Measurements from ENCODE around the gene CCL20. TPM values are rescaled to one million over a fixed set of nuclear protein-coding genes. Genes with fewer than 3 reads are reported as not detected.

The CCL20 gene
- total RNA-seq, 1 experiment from 2014 or later: not detected

DNA sequence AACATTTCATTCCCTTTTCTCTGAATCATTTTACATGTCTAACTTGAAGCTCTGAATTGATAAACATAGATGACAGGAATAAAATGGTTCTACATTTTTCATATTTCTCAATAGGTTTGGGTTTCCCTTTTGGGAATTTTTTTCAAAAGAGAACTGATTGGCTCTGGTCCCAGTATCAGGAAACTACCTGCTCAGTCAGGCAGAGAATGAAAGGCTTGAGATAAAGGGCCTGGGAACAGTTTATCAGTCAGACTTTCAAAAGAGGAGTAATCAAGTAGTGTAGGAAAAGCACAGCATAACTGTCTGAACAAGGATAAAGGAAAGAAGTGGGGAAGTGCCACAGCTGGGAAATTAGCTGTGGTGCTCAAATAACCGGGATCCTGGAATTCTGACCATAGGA, 28.3 kb upstream of the CCL20 start:
- DNase-seq (ENCODE audit: low spot score): no peak
- no peak overlapping the region for H3K4me3 ChIP-seq (ENCODE audit: low read depth, low read length, poor library complexity, severe bottlenecking)
- intact Hi-C loops (cut with micrococcal nuclease; ENCODE audit: unreplicated experiment): no loop called here
- no peaks in the 10 kb centered on the region for H3K9me3 ChIP-seq (ENCODE audit: low read depth, low read length, poor library complexity, severe bottlenecking)
- TF ChIP-seq EZH2 (IDR thresholded peaks at IDR 0.05; ENCODE audit: borderline replicate concordance, low read depth, low read length, poor library complexity, severe bottlenecking): no peak
- TF ChIP-seq, protein P1, sequence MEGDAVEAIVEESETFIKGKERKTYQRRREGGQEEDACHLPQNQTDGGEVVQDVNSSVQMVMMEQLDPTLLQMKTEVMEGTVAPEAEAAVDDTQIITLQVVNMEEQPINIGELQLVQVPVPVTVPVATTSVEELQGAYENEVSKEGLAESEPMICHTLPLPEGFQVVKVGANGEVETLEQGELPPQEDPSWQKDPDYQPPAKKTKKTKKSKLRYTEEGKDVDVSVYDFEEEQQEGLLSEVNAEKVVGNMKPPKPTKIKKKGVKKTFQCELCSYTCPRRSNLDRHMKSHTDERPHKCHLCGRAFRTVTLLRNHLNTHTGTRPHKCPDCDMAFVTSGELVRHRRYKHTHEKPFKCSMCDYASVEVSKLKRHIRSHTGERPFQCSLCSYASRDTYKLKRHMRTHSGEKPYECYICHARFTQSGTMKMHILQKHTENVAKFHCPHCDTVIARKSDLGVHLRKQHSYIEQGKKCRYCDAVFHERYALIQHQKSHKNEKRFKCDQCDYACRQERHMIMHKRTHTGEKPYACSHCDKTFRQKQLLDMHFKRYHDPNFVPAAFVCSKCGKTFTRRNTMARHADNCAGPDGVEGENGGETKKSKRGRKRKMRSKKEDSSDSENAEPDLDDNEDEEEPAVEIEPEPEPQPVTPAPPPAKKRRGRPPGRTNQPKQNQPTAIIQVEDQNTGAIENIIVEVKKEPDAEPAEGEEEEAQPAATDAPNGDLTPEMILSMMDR (conservative IDR thresholded peaks at IDR 0.05; ENCODE audit: low read depth, low read length): no peak
- H3K4me1 ChIP-seq (ENCODE audit: insufficient read depth, low read length, poor library complexity, severe bottlenecking): no peaks in the 10 kb centered on the region
- CTCF ChIA-PET: no interaction called here
- no peak overlapping the region for H3K27ac ChIP-seq (ENCODE audit: low read depth, low read length, poor library complexity, severe bottlenecking)
- POLR2A ChIA-PET (ENCODE audit: low non-redundant PET): no interaction called here
- H3K27me3 ChIP-seq (replicated peaks; ENCODE audit: insufficient read depth, low read depth, low read length, poor library complexity): no peaks in the 10 kb centered on the region
- H3K36me3 ChIP-seq (ENCODE audit: insufficient read depth, low read length, poor library complexity, severe bottlenecking): no peaks in the 10 kb centered on the region
- no TSS peak for BruUV-seq (replicated peaks)

DNA sequence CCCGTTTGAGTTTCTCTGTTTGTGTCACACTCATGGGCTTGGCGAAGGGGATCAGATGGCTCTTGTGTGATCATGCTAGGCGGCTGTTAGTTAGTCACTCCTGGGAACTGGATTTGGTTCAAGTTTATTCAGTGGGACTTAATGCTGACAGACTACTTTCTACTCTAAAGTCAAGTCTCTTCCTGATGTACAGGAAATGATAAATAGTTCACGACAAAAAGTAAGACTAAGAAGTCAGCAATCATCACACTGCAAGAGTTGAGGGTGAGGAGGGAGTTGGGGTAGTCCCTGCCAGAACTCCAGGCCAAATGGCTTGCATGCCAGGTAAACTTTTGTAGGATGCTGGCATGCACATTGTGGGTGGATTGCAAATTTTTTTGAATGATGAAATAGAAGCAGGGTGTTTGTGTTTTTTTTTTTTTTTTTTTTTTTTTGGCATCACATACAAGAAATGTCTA, 25.1 kb upstream of the CCL20 start:
- TF ChIP-seq, protein P1 (conservative IDR thresholded peaks at IDR 0.05; ENCODE audit: low read depth, low read length): no peak
- TF ChIP-seq EZH2 (IDR thresholded peaks at IDR 0.05; ENCODE audit: borderline replicate concordance, low read depth, low read length, poor library complexity, severe bottlenecking): no peak
- Histone ChIP-seq H3K27me3 (replicated peaks; ENCODE audit: insufficient read depth, low read depth, low read length, poor library complexity) (no peaks in the 10 kb centered on the region), H3K4me3 (ENCODE audit: low read depth, low read length, poor library complexity, severe bottlenecking) (no peak overlapping the region), H3K36me3 (ENCODE audit: insufficient read depth, low read length, poor library complexity, severe bottlenecking) (no peaks in the 10 kb centered on the region), H3K4me1 (ENCODE audit: insufficient read depth, low read length, poor library complexity, severe bottlenecking) (no peaks in the 10 kb centered on the region), H3K9me3 (ENCODE audit: low read depth, low read length, poor library complexity, severe bottlenecking) (no peaks in the 10 kb centered on the region), H3K27ac (ENCODE audit: low read depth, low read length, poor library complexity, severe bottlenecking) (no peak overlapping the region)
- POLR2A ChIA-PET (ENCODE audit: low non-redundant PET): no interaction called here
- CTCF ChIA-PET: no interaction called here
- BruUV-seq (replicated peaks): no TSS peak
- intact Hi-C loops (cut with micrococcal nuclease; ENCODE audit: unreplicated experiment): no loop called here
- DNase-seq (ENCODE audit: low spot score): peak; percentile 33

DNA sequence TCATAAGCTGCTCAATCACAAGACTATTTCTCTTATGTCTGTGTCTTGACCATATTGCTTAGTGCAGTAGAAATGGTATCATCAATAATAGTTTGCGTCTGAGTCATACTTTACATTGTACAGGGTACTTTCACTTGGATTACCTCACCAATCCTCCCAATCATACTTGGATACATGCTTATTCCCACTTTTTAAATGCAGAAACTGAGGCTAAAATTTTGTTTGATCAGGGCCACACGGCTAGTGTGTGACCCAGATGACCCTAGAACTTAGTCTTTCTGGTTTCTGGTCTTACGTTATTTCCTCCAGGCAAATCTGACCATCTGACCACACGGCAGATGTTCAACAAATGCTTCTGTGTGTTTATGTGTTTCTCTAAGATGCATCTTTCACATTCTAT, 23.8 kb upstream of the CCL20 start:
- Histone ChIP-seq H3K27ac (ENCODE audit: low read depth, low read length, poor library complexity, severe bottlenecking) (no peak overlapping the region), H3K4me3 (ENCODE audit: low read depth, low read length, poor library complexity, severe bottlenecking) (no peak overlapping the region), H3K36me3 (ENCODE audit: insufficient read depth, low read length, poor library complexity, severe bottlenecking) (no peaks in the 10 kb centered on the region), H3K9me3 (ENCODE audit: low read depth, low read length, poor library complexity, severe bottlenecking) (no peaks in the 10 kb centered on the region), H3K27me3 (replicated peaks; ENCODE audit: insufficient read depth, low read depth, low read length, poor library complexity) (no peaks in the 10 kb centered on the region), H3K4me1 (ENCODE audit: insufficient read depth, low read length, poor library complexity, severe bottlenecking) (no peaks in the 10 kb centered on the region)
- BruUV-seq (replicated peaks): no TSS peak
- ChIA-PET CTCF (no interaction called here), POLR2A (ENCODE audit: low non-redundant PET) (no interaction called here)
- DNase-seq (ENCODE audit: low spot score): no peak
- no peak for TF ChIP-seq EZH2 (IDR thresholded peaks at IDR 0.05; ENCODE audit: borderline replicate concordance, low read depth, low read length, poor library complexity, severe bottlenecking)
- intact Hi-C loops (cut with micrococcal nuclease; ENCODE audit: unreplicated experiment): no loop called here

DNA sequence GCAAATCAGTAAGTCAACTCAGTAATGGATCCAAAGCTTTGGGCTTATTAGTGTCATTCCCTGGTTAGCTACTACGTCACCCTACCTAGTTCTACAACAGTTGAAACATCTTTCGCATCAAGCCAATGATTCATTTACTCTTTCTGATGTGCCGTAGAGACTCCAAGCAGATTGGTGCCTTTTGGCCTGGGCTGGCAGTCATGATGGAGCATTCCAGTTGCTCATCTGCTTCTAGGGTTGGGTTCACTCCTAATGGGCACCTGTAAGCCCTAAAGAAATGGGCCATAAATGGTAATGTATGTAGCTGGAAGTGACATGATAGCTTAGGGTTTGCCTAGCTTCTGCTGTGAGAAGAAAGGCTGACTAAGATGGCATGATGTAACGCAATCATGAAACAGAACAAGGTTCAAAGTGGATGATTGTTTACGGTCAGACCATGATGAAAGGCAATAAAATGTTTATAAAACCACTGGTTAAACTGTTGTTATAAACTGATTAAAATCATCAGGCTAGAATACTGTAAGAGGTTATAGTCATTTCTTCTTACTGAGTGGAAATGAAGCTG, 20.4 kb upstream of the CCL20 start:
- Histone ChIP-seq H3K4me1 (ENCODE audit: insufficient read depth, low read length, poor library complexity, severe bottlenecking) (no peaks in the 10 kb centered on the region), H3K27ac (ENCODE audit: low read depth, low read length, poor library complexity, severe bottlenecking) (no peak overlapping the region), H3K36me3 (ENCODE audit: insufficient read depth, low read length, poor library complexity, severe bottlenecking) (no peaks in the 10 kb centered on the region), H3K9me3 (ENCODE audit: low read depth, low read length, poor library complexity, severe bottlenecking) (no peaks in the 10 kb centered on the region), H3K27me3 (replicated peaks; ENCODE audit: insufficient read depth, low read depth, low read length, poor library complexity) (no peaks in the 10 kb centered on the region), H3K4me3 (ENCODE audit: low read depth, low read length, poor library complexity, severe bottlenecking) (no peak overlapping the region)
- no TSS peak for BruUV-seq (replicated peaks)
- no peak for TF ChIP-seq EZH2 (IDR thresholded peaks at IDR 0.05; ENCODE audit: borderline replicate concordance, low read depth, low read length, poor library complexity, severe bottlenecking)
- TF ChIP-seq, protein P1 (conservative IDR thresholded peaks at IDR 0.05; ENCODE audit: low read depth, low read length): no peak
- intact Hi-C loops (cut with micrococcal nuclease; ENCODE audit: unreplicated experiment): no loop called here
- DNase-seq (ENCODE audit: low spot score): no peak
- POLR2A ChIA-PET (ENCODE audit: low non-redundant PET): no interaction called here
- CTCF ChIA-PET: no interaction called here

Data from A673 (cell line).